GM20000 (cell line): Measurements from ENCODE around the gene TMCO4.

Source experiments
- DNase-seq: peaks from one replicate; pipeline ENCODE4 v3.0.0; 2012; ENCODE audit warnings: low spot score
- TF ChIP-seq, protein P1 (sequence below): IDR thresholded peaks from 2 replicates; pipeline ENCODE4 v1.5.1; 2012; ENCODE audit warnings: mild to moderate bottlenecking, control low read depth; ENCODE audit errors: extremely low read depth, missing control alignments

Gene TMCO4

DNA sequence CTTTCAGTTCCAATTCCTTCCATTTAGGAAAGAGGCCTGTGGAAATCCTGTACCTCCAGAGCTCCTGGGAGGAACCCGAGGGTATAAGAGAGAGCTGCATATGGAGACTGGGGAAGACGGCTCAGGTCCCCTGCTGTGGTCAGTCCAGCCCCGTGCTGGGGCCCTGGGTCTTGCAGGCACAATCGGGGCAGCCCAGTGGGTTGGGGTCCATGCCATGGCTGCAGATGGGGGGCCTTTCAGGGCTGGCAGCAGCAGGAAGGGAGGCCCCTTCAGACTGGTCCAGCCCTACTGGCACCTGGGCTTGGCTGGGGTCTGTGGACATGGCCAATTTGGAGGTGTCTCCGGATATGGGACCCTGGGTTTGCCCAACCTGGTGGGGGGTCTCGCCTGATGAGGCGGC is 116.8 kb downstream of the TMCO4 start:
- DNase-seq = no peak
- TF ChIP-seq, protein P1, sequence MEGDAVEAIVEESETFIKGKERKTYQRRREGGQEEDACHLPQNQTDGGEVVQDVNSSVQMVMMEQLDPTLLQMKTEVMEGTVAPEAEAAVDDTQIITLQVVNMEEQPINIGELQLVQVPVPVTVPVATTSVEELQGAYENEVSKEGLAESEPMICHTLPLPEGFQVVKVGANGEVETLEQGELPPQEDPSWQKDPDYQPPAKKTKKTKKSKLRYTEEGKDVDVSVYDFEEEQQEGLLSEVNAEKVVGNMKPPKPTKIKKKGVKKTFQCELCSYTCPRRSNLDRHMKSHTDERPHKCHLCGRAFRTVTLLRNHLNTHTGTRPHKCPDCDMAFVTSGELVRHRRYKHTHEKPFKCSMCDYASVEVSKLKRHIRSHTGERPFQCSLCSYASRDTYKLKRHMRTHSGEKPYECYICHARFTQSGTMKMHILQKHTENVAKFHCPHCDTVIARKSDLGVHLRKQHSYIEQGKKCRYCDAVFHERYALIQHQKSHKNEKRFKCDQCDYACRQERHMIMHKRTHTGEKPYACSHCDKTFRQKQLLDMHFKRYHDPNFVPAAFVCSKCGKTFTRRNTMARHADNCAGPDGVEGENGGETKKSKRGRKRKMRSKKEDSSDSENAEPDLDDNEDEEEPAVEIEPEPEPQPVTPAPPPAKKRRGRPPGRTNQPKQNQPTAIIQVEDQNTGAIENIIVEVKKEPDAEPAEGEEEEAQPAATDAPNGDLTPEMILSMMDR = no peak

DNA sequence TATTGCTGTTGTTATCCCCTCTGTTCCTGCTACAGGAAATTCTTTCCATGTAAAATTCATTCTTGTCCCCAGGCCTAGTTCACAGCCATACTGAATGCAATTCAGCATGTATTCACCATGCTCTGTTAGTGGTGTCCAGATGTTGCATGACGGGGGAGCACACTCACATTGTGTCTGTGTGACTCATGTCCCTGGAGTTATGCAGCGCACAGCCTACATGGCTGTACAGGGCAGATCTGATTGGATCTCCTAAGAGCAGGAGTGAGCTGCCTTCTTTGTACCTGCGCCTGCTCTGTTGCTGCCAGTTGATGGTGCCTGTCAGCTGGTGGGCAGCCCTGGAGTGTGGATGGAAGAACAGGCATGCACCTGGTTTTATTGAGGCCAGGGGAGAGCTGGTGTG is 117.5 kb downstream of the TMCO4 start:
- TF ChIP-seq, protein P1 = no peak
- DNase-seq = no peak

DNA sequence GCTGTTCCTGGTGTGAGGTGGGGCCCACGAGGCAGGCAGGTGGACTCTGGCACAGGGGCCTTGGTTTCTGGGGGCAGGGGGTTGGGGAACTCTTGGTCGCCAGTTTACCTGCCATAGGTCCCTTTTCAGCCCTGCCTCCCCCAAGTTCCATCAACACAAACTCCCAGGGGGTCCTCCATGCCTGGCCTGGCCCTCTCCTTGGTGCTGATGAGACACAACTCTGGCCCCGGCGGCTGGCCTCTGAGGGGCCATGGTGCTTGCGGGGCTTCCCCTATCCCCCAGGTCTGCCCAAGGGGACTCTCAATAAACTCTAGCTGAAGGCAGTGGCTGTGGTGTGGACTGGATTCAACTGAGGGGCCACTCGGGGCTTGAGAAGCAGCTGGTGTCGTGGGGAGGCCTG is 119.1 kb downstream of the TMCO4 start:
- no peak for DNase-seq
- TF ChIP-seq, protein P1 = no peak

GRCh38 chr1:19679691-19680090 is 120.0 kb downstream of the TMCO4 start:
- DNase-seq = no peak
- TF ChIP-seq, protein P1 = no peak

DNA sequence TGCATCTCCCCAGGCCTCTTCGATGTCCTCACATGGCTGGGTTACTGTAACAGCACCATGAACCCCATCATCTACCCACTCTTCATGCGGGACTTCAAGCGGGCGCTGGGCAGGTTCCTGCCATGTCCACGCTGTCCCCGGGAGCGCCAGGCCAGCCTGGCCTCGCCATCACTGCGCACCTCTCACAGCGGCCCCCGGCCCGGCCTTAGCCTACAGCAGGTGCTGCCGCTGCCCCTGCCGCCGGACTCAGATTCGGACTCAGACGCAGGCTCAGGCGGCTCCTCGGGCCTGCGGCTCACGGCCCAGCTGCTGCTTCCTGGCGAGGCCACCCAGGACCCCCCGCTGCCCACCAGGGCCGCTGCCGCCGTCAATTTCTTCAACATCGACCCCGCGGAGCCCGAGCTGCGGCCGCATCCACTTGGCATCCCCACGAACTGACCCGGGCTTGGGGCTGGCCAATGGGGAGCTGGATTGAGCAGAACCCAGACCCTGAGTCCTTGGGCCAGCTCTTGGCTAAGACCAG is 120.7 kb downstream of the TMCO4 start:
- TF ChIP-seq, protein P1 = no peak
- no peak for DNase-seq

GRCh38 chr1:19678493-19678892 is 121.2 kb downstream of the TMCO4 start:
- no peak for DNase-seq
- TF ChIP-seq, protein P1 = no peak

GRCh38 chr1:19676438-19676922 is 123.2 kb downstream of the TMCO4 start:
- peak; percentile 65 for DNase-seq
- TF ChIP-seq, protein P1 = no peak
